Kidney capillary endothelial cell (primary cell): ENCODE measurements around the gene COG7.
"Not testable (repeated sequence)": the region's sequence is repeated elsewhere in the genome, so short reads cannot be mapped to it uniquely, and the experiment has no call there.

Experiments
- DNase-seq: peaks from one replicate; pipeline ENCODE4 v3.0.0-alpha.2; 2018; ENCODE audit warnings: low spot score

COG7 gene

GRCh38 chr16:23452572-23453337 lies at the start of gene COG7:
Gene COG7, minus strand, starts transcription at chr16:23453189. Its CDS starts 195 bp downstream, at chr16:23452994.
- peak; percentile 84 for DNase-seq

DNA sequence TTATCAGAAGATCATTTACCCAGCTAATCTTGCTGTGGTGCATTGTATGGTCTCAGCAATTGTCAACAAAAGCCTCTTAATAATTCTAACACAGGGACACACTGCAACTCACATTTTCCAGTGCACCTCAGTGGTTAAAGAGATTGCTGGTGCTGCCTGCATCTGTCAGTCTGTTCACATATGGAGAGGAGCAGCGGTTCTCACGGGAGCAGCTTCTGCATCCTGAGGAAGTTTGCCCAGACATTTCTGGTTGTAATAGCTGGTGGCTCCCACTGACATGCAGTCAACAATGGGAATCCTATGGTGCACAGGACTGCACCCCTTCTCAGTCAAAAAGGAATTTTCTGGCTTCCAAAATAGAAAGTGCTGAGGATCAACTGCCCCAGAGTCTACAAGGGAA lies 49.5 kb upstream of the COG7 start:
- DNase-seq = no peak

- DNase-seq = no peak
Measured at GRCh38 chr16:23501291-23501690, 48.3 kb upstream of the COG7 start.

- no peak for DNase-seq
Measured at GRCh38 chr16:23500862-23501225, 47.9 kb upstream of the COG7 start.

DNA sequence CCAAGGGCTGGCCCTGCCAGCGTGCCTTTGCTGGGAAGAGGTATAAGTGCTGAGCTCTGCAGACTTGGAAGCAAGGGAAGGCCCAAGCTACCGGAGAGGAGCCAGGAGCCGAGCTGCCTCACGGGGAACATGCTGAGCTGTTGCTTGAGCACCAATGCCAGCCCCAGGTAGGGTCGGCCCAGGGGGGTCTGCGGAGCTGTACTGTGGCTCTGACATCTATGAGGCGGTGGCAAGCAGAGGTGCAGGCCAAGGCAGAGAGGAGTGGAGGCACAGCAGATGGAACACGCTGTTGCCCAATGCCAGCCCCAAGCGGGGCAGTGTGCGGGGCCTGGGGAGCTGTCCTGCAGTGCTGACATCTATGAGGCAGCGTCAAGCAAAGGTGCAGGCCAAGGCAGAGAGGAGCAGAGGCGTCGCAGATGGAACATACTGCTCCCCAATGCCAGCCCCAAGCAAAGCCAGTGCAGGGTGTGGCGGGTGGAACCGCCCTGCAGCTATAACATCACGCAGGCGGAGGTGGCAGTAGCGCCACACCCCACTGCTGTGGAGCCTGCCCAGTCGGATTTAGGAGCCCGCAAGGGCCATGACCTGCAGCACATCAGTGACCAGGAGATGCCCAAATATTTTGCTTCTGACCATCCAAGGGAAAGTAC lies 47.3 kb upstream of the COG7 start:
- no peak for DNase-seq

GRCh38 chr16:23499801-23500200 lies 46.8 kb upstream of the COG7 start:
- no peak for DNase-seq

DNA sequence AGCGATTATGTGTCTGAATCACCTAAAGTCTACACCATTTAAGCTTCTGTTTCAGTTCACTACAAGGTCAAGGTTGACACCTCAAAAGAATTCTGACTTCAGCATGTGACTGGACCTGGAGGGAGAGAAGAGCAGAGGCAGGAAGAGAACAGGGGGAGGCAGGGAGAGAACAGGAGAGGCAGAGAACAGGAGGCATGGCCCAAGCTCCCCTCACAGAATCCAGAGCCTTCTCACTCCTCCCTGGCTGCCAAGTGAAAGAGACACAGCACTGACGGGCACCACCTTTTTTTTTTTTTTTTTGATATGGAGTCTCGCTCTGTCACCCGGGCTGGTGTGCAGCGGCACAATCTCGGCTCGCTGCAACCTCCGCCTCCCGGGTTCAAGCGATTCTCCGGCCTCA lies 45.9 kb upstream of the COG7 start:
- no peak for DNase-seq

DNA sequence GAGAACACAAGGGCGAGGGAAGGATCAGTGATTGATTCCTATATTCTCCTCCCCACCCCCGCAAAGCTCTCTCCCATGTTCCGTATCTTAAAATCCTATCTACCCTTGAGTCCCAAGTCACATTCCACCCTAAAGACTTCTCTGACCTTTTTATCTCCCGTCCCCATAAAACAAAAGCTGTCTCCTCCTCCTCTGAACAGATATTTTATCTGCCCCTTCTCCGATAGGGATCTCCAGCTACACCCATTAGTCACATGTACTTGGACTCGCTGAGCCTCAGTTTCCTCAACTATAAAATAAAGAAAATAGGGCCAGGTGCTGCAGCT lies 44.5 kb upstream of the COG7 start:
- DNase-seq = no peak

- DNase-seq = no peak
Measured at GRCh38 chr16:23496821-23497542, 44.0 kb upstream of the COG7 start.

- no peak for DNase-seq
Measured at GRCh38 chr16:23495671-23496070, 42.7 kb upstream of the COG7 start.

DNA sequence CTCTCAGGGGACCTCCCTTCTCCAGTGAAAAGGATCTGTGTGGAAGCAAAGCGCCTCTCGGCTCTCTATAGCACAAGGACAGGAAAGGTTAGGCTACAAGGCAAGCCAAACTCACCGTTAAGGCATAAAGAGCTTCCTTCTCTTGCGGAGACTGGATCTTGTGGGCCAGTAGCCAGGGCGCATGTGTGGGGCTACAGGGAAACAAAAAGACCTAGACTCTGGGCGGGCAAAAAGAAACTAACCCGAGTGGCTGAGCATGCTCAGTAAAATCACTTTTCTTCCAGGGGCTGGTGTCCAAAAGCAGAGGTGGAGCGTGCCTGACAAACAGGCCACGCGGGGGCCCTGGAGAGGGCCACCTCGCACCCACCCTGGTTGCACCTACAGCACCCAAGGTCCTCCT lies 41.2 kb upstream of the COG7 start:
- no peak for DNase-seq

- DNase-seq = peak; percentile 55
Measured at GRCh38 chr16:23491490-23492391, 38.8 kb upstream of the COG7 start.

- no peak for DNase-seq
Measured at GRCh38 chr16:23486480-23486879, 33.5 kb upstream of the COG7 start.

DNA sequence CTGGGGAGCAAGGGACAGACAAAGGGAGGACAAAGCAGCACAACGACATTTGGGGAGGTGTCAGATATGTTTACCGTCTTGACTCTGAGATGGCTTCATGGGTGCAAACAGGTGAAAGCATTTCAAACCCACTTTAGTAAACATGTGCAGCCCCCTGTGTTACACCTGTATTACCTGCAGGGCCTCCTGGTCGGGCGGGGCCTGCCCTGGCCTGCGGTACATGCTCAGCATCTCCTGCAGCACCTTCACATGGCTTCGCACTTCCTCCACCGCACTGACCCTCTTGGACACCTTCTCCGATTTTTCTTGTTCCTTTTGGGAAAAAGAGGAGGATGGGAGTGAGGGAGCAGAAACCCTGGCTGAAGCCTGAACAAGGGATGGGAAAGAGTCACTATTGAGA lies 32.9 kb upstream of the COG7 start:
- no peak for DNase-seq

DNA sequence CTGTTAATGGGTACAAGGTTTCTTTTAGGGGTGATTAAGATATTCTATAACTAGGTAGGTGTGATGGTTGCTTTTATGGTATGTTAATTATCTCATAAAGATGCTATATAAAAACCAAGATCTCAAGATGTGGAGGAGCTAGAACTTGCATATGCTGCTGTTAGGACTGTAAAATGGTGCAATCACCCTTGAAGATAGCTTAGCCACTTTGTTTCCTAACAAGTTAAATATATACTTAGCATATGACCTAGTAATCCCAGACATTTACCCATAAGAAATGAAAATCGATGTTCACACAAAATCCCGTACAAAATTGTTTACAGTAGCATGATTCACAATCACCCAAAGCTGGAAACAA lies 32.2 kb upstream of the COG7 start:
- DNase-seq = no peak

DNA sequence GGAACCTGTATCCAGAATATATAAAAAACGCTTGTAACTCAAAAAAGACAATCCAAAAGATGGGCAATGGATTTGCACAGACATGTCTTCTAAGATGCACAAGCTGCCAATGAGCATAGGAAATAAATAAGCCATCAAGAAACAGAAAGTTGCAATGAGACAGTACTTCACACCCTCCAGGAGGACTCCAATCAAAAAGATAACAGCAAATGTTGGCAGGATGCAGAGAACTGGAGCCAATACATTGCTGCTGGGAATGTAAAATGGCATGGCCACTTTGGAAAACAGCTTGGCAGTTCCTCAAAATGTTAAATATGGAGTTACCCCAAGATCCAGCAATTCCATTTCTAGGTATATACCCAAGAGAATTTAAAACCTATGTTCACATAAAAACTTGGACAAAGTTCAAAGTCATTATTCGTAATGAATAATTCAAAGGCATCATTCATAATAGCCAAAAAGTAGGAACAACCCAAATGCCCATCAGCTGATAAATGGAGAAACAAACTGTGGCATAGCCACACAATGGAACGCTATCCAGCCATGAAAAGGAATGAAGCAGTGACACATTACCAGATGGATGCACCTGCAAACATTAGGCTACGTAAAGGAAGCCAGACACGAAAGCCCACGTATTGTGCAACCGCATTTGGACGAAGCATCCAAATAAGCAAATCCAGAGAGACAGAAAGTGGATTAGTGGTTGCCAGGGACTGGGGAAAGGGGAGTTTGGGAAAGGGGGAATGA lies 31.7 kb upstream of the COG7 start:
- no peak for DNase-seq

GRCh38 chr16:23483492-23483891 lies 30.5 kb upstream of the COG7 start:
- not testable (repeated sequence) for DNase-seq

DNA sequence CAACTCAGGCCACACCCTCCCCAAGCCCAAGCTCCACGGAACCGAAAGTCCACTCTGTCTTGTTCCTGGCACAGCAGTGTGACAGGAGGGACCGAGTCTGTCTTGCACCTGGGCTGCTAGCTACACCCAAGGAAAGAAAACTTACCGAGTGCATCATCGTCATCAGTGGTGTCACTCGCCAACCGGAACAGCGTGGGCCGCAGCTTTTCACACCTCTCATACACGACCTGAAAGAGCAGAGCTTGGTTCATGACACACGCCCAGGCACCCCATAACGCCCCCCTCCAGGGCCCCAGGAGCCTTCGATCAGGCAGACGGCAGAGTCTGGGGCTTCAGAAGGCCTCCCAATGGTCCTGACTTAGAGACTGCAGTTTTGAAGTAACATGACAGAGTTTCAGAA lies 29.8 kb upstream of the COG7 start:
- DNase-seq = no peak

DNA sequence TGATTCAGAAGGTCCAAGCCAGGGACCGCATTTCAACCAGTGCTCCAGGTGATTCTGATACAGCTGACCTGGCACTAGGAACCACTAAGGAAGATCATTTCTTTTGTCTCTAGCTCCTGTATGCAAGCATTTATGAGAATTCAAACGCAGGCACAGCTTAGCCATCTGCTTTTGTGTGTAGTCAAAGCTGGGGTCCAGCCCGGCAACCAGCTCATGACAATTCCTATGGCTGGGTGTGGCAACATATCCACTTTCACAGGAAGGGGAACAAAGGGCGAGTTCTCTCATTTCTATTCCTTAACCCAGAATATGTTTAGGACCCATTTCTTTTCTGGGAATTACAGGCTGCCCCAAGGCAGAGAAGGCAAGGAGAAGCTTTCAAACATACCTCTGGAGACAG lies 27.3 kb upstream of the COG7 start:
- no peak for DNase-seq

DNA sequence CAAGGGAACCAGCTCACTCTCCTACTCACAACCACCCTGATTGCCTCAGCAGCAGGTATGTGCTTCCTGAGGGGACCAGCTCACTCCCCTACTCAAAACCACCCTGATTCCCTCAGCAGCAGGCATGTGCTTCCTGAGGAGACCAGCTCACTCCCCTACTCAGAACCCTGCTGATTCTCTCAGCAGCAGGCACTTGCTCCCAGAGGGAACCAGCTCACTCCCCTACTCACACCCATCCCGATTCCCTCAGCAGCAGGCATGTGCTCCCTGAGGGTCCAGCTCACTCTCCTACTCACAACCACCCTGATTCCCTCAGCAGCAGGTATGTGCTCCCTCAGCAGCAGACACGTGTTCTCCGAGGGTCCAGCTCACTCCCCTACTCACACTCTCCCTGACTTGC lies 26.1 kb upstream of the COG7 start:
- DNase-seq = no peak

- no peak for DNase-seq
Measured at GRCh38 chr16:23478566-23478965, 25.6 kb upstream of the COG7 start.

- DNase-seq = no peak
Measured at GRCh38 chr16:23476289-23476688, 23.3 kb upstream of the COG7 start.
